BJ (cell line): ENCODE results near the gene HOXB3. TPM values are rescaled to one million over a fixed set of nuclear protein-coding genes. Genes with fewer than 3 reads are reported as not detected.

ENCODE experiments used
- CTCF ChIA-PET: fragments of 350-600 bp; formaldehyde crosslinking; extraction: SDS; loops from one replicate; lab custom pipeline; 2021; ENCODE audit warnings: antibody characterized with exemption, inconsistent platforms; lab: Yijun Ruan, JAX
- POLR2A ChIA-PET: fragments of 300-600 bp; sonication (Branson Sonifier 250); formaldehyde crosslinking; extraction: SDS; loops from one replicate; lab custom pipeline; 2021; ENCODE audit warnings: antibody characterized with exemption; lab: Charles Lee
- DNase-seq: peaks from one replicate; pipeline ENCODE4 v3.0.0-alpha.2; 2011; ENCODE audit warnings: low read depth
- H3K27me3 ChIP-seq: 2 replicates; pipeline ENCODE4 v1.6.0; 2011; ENCODE audit warnings: low read length; ENCODE audit not compliant: control insufficient read depth, insufficient read depth
- H3K36me3 ChIP-seq: 2 replicates; pipeline ENCODE4 v1.5.1; 2011; ENCODE audit warnings: low read length; ENCODE audit not compliant: control insufficient read depth, insufficient read depth
- H3K4me3 ChIP-seq: 2 replicates; pipeline ENCODE4 v1.5.1; 2011; ENCODE audit warnings: low read depth, mild to moderate bottlenecking, control low read depth, low read length
- CTCF ChIP-seq: IDR thresholded peaks from 2 replicates; pipeline ENCODE4 v1.5.1; 2011; ENCODE audit warnings: low read depth, mild to moderate bottlenecking, control low read depth, inconsistent platforms, low read length, moderate library complexity; ENCODE audit not compliant: insufficient read depth
- polyA plus RNA-seq: library from polyadenylated mRNA; depleted of rRNA; stranded (reverse); fragments of >200 nt; gene quantifications from 2 replicates; pipeline ENCODE4 v1.2.3, GENCODE V29; 2011

Gene HOXB3
- polyA plus RNA-seq, 1 experiment: not detected

DNA sequence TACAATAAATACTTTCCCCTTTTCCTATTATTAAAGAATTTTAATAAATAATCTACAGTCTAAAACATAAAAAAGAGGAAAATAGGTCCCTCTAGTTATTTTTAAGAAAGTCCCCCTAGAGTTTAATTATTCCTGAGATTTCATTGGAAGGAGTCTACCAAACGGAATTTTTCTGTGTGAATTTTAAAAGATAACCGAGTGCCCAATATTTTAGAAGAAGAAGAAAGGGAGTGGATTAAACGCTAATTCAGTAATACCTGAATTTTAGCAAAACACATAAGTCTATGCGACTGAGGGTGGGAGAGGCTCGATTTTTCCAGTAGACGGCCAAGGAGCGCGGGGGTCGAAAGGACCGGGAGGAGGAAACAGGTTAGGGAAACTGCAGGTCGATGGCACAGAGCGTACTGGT is 47.3 kb downstream of the HOXB3 start:
- Histone ChIP-seq H3K27me3 (peaks cover 13% of the 10 kb centered on the region), H3K36me3 (no peaks in the 10 kb centered on the region), H3K4me3 (peak overlapping the region; percentile 50)
- no peak for TF ChIP-seq CTCF
- POLR2A ChIA-PET: no interaction called here
- DNase-seq: no peak
- CTCF ChIA-PET: no interaction called here

DNA sequence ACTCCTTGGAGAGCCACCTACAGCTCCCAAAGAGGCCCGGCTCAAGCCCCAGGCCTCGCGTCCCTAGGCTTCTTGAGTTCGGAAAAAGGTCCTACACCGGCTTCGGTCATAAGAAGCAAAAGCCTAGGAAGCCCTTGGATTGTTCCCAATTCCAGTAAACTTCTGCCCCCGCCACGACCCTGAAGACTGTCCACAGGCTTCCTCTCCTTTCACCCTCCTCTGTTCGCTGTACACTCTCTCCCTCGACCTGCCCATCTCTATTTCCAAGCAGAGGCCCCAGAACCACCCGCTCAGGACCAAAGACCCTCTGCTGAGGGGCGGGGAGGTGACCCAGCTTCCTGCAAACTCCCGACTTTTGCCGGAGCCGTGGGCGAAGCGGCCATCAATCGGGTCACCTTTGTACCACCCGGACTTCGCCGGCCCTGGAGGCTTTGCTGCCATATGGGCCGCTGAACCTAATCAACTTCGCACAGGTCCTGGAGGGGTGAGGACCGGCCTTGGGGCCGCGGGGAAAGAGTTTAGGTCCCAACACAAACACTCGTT is 47.9 kb downstream of the HOXB3 start:
- POLR2A ChIA-PET: no interaction called here

DNA sequence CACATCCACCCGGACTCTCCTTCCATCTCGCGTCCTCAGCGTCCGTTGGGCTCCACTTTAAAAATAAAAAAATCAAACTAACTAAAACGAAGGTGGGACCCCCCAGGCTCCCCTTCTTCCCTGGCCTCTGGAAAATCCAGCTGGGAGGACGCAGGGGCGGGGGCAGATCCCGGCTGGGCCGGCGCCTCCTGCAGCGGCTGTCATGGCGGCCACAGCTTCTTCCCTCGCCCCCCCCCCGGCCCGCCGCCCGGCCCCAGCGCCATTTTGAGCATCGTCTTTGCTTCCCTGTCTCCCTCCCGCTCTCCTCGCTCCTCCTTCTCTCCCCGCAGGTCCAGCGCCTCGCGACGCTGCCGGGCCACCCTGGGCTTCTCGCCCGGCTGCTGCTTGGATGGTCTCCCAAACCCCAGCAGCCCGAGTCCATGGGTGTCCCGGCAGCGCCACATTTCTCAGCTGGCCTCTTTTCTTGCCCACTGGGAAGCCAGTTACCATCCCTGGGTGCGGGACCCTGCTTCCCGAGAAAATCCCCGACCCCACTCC is 48.4 kb downstream of the HOXB3 start:
- no peak for TF ChIP-seq CTCF
- peak overlapping the region; percentile 50 for H3K4me3 ChIP-seq
- H3K27me3 ChIP-seq: peaks cover 11% of the 10 kb centered on the region
- ChIA-PET POLR2A (no interaction called here), CTCF (no interaction called here)
- H3K36me3 ChIP-seq: no peaks in the 10 kb centered on the region
- DNase-seq: no peak

More for the DNA sequence above, 47.9 kb downstream of the HOXB3 start:
- DNase-seq: no peak
- Histone ChIP-seq H3K27me3 (peaks cover 11% of the 10 kb centered on the region), H3K4me3 (peak overlapping the region; percentile 50), H3K36me3 (no peaks in the 10 kb centered on the region)
- CTCF ChIA-PET: no interaction called here
- TF ChIP-seq CTCF: no peak

DNA sequence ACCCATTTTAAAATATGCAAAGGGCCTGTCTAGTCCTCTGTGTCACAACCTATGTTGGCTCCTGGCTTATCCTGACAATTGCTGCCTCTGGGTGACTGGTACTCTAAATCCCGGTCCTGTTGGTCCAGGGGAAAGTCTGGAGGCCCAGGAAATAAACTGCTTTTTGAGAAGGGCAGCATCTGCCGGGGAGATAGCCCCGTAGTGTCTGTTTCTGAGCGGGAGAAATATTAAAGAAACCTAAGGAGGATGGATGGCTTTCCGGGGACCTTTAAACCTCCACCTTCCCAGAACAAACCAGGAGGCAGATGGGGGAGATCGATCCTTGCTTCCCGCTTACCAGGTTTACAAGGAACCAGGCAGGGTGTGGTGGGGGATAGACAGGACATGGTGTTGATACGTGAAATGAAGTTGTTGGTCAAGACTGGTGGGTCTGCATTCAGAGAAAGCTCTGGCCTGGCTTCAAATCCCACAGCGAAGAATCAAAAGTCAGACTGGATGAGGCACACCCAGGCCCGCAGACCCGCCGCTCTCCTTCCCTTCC is 48.9 kb downstream of the HOXB3 start:
- Histone ChIP-seq H3K27me3 (peaks cover 11% of the 10 kb centered on the region), H3K4me3 (peak overlapping the region; percentile 26), H3K36me3 (no peaks in the 10 kb centered on the region)
- DNase-seq: no peak
- CTCF ChIA-PET: no interaction called here
- TF ChIP-seq CTCF: no peak
- POLR2A ChIA-PET: no interaction called here

DNA sequence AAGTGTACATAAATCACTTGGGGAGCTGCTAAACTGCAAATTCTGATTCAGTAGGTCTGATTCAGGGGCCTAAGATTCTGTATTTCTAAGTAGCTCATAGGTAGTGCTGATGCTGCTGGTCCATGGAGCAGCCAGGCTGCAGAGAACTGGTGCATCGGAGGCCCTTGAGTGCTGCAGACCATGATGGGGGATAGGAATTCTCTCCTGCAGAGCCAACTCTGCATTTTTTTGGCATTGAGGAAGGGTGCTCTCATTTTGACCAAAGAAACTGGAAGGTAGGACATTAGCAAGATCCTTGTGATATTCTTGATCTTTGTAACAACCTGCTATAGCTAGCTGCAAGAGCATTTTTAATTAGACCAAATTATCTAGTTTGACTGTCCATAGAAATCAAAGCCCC is 49.8 kb downstream of the HOXB3 start:
- TF ChIP-seq CTCF: no peak
- H3K36me3 ChIP-seq: no peaks in the 10 kb centered on the region
- H3K4me3 ChIP-seq: no peak overlapping the region
- peaks cover 8% of the 10 kb centered on the region for H3K27me3 ChIP-seq
- no peak for DNase-seq
- ChIA-PET CTCF (interaction anchor here (2.4 kb wide), 1 partner anchor 47 kb away, joined by 7 read pairs; no protein-coding TSS in a partner anchor), POLR2A (interaction anchor here (0.5 kb wide), 1 partner anchor 73 kb away, joined by 4 read pairs; no protein-coding TSS in a partner anchor)
